GM12891 (cell line): Measurements from ENCODE around the gene NLRP6.
"Not testable (repeated sequence)": the region's sequence is repeated elsewhere in the genome, so short reads cannot be mapped to it uniquely, and the experiment has no call there.

Experiments used
- DNase-seq: peaks from one replicate; pipeline ENCODE4 v3.0.0; 2011; ENCODE audit warnings: low spot score; ENCODE audit not compliant: insufficient read length
- FAIRE-seq: peaks from 2 replicates; lab custom pipeline; 2011; peaks lifted over from hg19 to GRCh38; lab: Jason Lieb, UNC
- PAX5 ChIP-seq: IDR thresholded peaks from 2 replicates; pipeline ENCODE4 v1.6.1; 2011; ENCODE audit warnings: low read length, moderate library complexity, mild to moderate bottlenecking; ENCODE audit not compliant: insufficient read depth, severe bottlenecking
- POLR2A ChIP-seq: IDR thresholded peaks from 2 replicates; pipeline ENCODE4 v1.6.1; 2011; ENCODE audit warnings: low read depth, low read length, control low read depth
- POLR2AphosphoS5 ChIP-seq: IDR thresholded peaks from 2 replicates; pipeline ENCODE4 v1.6.1; 2011; ENCODE audit warnings: low read depth, low read length, control low read depth
- POU2F2 ChIP-seq: IDR thresholded peaks from 2 replicates; pipeline ENCODE4 v1.6.1; 2011; ENCODE audit warnings: low read depth, mild to moderate bottlenecking, control low read depth, low read length, moderate library complexity
- SPI1 ChIP-seq: IDR thresholded peaks from 2 replicates; pipeline ENCODE4 v1.6.1; 2011; ENCODE audit warnings: low read depth, low read length, control low read depth
- TAF1 ChIP-seq: IDR thresholded peaks from 2 replicates; pipeline ENCODE4 v1.6.1; 2011; ENCODE audit warnings: low read depth, low read length, control low read depth

NLRP6 gene

DNA sequence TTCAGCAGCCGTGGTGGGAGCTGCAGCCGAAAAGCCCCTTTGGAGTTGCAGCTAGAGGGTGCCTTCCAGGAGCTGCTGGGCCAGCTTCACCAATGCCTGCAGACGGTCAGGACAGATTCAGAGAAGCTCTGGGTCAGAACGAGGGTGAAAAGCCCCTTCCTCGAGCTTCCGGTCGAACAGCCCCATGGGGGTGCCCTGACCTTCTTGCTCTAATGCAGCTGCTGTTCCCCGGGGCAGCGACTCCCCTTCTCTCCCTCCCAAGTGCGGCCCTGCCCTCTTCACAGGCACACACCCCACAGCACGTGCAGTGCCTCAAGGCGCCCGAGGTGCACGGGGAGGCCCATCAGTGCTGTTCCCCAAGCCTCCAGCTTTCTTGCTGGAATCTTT is 52.1 kb downstream of the NLRP6 start:
- DNase-seq = no peak
- no peak for FAIRE-seq
- TF ChIP-seq PAX5 = no peak
- TF ChIP-seq POU2F2 = no peak

DNA sequence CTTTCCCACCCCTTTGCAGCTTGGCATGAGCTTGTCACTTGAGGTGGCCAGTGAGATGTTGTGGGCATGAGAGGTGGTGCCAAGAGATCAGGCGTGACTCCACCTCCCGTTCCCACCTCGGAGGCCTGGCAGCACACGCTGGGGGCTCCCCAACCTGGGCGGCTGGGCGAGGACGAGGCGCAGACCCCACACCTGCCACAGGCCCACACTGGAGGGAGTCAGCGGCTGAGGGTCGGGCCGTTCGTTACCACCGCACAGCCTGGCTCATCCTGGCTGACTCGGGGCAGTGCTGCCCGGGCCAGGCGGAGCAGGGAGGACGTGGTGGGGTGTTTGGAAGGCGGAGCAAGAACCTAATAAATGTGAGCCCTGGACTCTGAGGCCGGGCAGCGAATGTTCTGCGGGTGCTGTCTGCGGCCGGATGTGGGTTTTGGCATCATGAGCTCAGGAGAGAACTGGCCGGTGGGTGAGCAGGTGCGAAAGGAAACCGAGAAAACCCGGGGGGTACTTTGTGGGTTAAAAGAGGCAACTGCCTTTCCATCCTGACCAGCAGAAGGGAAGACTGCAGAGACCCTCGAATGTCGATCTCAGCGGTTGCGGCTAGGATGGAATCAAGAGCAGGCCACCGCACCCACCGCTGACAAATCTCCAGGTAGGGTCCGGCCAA is 52.6 kb downstream of the NLRP6 start:
- DNase-seq (no peak), FAIRE-seq (peak; percentile 20)
- TF ChIP-seq POLR2AphosphoS5 (no peak), SPI1 (no peak), POU2F2 (no peak), PAX5 (no peak), POLR2A (no peak), TAF1 (no peak)

DNA sequence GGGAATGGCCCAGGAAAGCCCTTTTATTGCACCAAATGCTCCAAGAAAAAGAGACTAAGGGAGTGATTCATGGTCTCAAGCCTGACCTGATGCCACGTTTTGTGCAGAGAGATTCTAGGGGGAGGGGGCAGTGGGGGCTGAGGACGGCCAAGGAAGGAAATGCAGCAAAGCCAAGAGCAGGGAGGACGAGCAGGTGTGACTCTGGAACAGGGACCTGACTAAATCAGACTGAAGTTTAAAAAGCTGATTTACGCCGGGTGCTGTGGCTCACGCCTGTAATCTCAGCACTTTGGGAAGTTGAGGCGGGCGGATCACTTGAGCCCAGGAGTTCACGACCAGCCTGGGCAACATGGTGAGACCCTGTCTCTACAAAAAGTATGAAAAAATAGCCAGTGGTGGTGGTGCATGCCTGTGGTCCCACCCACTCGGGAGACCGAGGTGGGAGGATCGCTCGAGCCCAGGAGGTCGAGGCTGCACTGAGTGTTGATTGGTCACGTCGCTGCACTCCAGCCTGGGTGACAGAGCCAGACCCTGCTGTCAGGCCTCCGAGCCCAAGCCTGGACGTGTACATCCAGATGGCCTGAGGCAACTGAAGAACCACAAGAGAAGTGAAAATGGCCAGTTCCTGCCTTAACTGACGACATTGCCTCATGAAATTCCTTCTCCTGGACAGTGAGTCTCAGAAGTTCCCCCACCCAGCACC is 53.3 kb downstream of the NLRP6 start:
- FAIRE-seq (no peak), DNase-seq (no peak)
- TF ChIP-seq SPI1 = no peak
- TF ChIP-seq POU2F2 = no peak
- TF ChIP-seq PAX5 = no peak

DNA sequence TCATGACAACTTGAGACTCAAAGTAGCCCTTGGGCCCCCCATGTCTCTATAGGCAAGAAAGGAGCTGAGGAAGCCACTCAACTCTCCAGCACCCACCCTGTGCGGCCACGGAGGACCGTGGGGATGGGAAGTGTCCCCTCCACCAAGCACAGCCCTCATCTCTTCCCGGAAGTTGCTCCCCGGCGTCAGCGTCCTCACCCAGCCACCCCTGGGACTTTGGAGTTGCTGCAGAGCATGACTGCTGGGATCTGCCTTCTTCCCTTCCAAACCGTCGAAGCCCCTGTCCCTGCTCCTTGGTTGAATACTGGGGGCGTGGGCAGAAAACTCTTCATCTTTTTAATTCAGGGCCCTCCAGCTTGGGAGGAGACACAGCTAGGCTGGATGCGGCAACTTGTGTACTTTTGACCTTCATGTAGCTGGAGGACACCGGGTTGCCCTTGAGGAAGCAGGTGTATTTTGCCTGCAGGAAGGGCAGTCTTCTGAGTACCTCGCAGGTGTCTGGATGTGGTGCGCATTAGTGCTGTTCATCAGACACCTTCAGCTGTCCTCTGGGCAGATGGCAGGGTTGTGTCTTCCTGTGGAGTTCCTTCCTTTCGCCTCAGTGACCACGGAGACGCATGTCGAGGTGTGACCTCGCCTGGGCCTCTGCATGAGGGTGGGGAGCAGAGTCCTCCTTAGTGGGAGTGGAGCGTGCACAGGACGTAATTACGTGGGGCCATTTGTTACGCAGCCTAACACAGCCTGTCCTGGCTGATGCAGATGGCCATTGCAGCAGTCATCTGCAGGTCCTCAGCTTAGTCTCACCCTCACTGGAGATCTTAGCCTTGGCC is 54.7 kb downstream of the NLRP6 start:
- TF ChIP-seq POU2F2 (no peak), TAF1 (no peak), SPI1 (no peak), PAX5 (no peak), POLR2AphosphoS5 (no peak), POLR2A (no peak)
- DNase-seq (no peak), FAIRE-seq (no peak)

DNA sequence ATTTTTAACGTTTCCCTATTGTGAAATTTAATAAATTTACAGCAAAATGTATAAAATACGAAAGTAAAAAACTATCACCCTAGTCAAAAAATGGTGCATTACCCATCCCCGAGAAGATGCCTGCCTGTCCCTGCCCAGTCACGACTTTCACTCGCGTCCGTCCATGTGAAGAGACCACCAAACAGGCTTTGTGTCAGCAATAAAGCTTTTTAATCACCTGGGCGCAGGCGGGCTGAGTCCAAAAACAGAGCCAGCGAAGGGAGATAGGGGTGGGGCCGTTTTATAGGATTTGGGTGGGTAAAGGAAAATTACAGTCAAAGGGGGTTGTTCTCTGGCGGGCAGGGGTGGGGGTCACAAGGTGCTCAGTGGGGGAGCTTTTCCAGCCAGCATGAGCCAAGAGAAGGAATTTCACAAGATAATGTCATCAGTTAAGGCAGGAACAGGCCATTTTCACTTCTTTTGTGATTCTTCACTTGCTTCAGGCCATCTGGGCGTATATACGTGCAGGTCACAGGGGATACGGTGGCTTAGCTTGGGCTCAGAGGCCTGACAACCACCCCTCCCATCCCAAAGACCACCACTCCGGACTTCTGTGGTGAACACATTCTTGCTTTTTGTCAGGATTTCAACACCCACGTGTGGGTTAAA is 55.5 kb downstream of the NLRP6 start:
- DNase-seq, FAIRE-seq: not testable (repeated sequence)

DNA sequence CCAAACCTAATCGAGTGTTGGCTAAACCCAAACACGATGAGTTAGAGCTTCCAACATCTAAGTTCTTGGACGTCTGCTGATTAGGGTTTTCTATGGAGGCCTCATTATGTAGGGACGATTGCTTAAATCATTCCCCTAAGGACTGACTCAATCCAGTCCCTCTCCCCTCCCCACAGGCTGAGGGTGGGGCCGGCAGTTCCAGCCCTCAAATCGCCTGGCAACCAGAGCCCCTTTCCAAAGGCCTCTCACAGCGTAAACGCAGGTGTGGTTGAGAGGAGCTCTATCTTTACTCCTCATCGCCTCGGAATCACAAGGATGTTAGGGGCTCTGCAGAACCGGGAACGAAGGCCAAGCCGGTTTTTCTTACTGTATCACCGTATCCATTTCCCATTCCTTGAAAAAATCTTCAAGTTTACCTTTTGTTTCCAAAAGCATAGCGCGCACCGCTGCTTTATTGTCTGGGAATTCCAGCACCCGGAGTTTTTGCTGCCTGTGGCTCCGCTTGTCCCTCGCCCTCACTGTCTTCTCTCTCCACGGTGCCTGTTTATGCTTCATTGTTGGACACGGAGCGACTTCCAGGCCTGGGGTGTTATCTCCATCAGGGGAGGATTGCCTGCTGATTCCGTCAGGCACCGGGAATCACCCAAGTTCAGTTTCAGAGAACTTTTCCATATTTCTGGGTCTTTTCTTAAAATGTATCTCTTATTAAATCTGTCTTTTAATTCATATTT is 56.2 kb downstream of the NLRP6 start:
- no peak for DNase-seq

More for the DNA sequence above, 56.2 kb downstream of the NLRP6 start:
- FAIRE-seq = no peak
- TF ChIP-seq POLR2AphosphoS5 = no peak
- no peak for TF ChIP-seq POLR2A
- TF ChIP-seq SPI1 = no peak
- no peak for TF ChIP-seq PAX5
- TF ChIP-seq TAF1 = no peak
- no peak for TF ChIP-seq POU2F2
